Ovary (tissue), 3 donors: Measurements from ENCODE around the gene RCSD1.

Experiments used
- CTCF ChIP-seq, 3 donors: fragments of 450-650 bp in 2 of 3; fragments of 200-600 bp in 1 of 3; IDR thresholded peaks; one replicate each; pipeline versions ENCODE4 v1.5.1 to v1.8.0; 2016 to 2022; ENCODE audit warnings: antibody characterized with exemption in 3 of 3, mild to moderate bottlenecking in 1 of 3
- EP300 ChIP-seq: sonication (generic); formaldehyde crosslinking; IDR thresholded peaks from one replicate; pipeline ENCODE4 v1.6.1; 2017; ENCODE audit warnings: antibody characterized with exemption
- POLR2A ChIP-seq: fragments of 450-650 bp; IDR thresholded peaks from one replicate; pipeline ENCODE4 v1.6.1; 2017; ENCODE audit warnings: antibody characterized with exemption, mild to moderate bottlenecking, moderate library complexity
- donor health status: DM: no; HTN: no; CAD: no.

- TF ChIP-seq CTCF (IDR thresholded peaks at IDR 0.05) (no peak), POLR2A (no peak), EP300 (no peak)
Observed at GRCh38 chr1:167593860-167594259, 36.2 kb upstream of the RCSD1 start.
